Measurements from ENCODE around the gene CLTA.

Gene CLTA, protein sequence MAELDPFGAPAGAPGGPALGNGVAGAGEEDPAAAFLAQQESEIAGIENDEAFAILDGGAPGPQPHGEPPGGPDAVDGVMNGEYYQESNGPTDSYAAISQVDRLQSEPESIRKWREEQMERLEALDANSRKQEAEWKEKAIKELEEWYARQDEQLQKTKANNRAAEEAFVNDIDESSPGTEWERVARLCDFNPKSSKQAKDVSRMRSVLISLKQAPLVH

DNA sequence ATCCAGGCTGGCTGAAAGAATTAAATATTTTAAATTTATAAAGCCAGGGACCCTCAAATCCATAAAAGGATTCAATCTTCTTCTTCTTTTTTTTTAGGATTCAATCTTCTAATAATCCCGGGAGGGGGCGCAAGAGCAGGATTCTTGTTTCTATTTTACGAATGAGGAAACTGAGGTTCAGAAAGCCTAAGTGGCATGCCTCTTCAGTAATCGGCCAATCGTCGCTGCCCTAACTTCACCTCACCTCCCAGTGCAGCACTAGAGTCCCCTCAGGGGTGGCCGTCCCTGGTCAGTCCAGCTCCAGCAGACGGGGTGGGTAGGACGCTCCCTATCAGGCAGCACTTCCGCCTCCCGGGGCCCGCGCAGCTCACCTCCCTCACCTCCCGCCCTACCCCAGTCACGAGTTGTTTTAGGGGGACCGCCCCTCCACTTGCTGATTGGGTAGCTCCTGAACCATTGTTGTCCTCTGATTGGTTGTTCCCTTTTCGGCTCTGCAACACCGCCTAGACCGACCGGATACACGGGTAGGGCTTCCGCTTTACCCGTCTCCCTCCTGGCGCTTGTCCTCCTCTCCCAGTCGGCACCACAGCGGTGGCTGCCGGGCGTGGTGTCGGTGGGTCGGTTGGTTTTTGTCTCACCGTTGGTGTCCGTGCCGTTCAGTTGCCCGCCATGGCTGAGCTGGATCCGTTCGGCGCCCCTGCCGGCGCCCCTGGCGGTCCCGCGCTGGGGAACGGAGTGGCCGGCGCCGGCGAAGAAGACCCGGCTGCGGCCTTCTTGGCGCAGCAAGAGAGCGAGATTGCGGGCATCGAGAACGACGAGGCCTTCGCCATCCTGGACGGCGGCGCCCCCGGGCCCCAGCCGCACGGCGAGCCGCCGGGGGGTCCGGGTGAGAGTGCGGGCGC lies at the start of gene CLTA:
Gene CLTA (plus strand): TSS at position 534 of the 902 bp plus-strand sequence. CDS start 136 bp downstream, at position 670.
- DNase-seq (ENCODE audit: low read depth in 2 of 2), result peak; percentile 84 to 92

- no peak for DNase-seq (ENCODE audit: low read depth in 2 of 2)
These were observed 49.4 kb upstream of the CLTA start for GRCh38 chr9:36141288-36141687.

DNA sequence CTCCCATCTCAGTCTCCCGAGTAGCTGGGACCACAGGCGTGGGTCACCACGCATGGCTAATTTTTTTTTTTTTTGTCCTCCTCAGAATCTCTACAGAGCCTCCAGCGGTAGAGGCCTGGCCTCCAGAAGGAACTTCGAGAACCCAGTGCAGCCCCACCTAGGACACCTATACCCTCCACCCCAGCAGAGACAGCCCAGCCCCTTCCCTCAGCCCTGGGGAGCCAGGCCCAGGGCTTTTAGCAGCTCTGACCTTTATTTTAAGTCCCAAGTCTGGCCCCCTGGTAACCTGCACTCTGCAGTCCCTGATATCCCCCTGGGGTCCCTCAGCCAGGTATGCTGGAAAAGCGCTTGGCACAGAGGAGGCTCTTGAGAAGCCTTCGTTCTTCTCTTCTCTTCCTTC lies 49.0 kb upstream of the CLTA start:
- DNase-seq (ENCODE audit: low read depth in 2 of 2), result no peak

GRCh38 chr9:36142510-36143244 lies 48.0 kb upstream of the CLTA start:
- DNase-seq (ENCODE audit: low read depth in 2 of 2), result no peak

GRCh38 chr9:36143245-36143641 lies 47.5 kb upstream of the CLTA start:
- DNase-seq (ENCODE audit: low read depth in 2 of 2), result no peak

GRCh38 chr9:36144309-36145232 lies 46.1 kb upstream of the CLTA start:
- no peak for DNase-seq (ENCODE audit: low read depth in 2 of 2)

- DNase-seq (ENCODE audit: low read depth in 2 of 2), result no peak
These were observed 44.8 kb upstream of the CLTA start for GRCh38 chr9:36145970-36146369.

- no peak for DNase-seq (ENCODE audit: low read depth in 2 of 2)
These were observed 44.1 kb upstream of the CLTA start for GRCh38 chr9:36146651-36147050.

- DNase-seq (ENCODE audit: low read depth in 2 of 2), result no peak
These were observed 43.1 kb upstream of the CLTA start for GRCh38 chr9:36147441-36148175.

DNA sequence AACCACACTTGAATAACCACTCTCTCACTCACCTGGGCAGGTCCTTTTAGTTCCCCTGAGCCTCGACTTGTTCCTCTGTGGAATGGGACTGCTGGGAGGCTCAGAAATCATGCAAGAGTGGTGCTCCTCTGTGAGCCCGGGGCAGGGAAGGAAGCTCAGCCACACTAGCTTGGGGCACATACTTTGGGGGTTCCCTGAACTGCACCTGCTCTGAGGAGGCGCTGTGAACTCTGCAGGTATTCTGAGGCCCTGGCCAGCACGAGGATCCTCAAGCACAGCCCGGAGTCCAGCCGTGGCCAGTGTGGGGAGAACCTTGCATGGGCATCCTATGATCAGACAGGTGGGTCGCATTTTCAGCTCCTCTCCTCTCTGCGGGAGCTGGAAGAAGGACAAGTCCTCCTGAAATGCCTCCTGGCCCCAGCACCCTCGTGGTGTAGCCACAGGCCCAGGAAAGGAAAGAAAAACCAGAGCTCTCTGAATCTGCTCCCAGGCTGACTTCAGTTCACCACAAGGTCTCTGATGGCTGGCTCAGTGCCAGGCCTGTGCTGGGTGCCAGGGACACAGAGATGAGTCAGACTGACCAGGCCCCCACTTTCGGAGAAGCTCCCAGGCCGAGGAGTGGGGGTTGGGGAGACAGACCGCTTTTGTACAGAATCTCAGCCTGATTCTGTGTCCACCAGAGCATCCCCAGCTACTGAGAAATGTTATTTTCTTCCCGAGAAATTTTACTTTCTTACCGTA lies 42.2 kb upstream of the CLTA start:
- peak; percentile 57 to 60 for DNase-seq (ENCODE audit: low read depth in 2 of 2)

- no peak for DNase-seq (ENCODE audit: low read depth in 2 of 2)
These were observed 41.5 kb upstream of the CLTA start for GRCh38 chr9:36149197-36149596.

DNA sequence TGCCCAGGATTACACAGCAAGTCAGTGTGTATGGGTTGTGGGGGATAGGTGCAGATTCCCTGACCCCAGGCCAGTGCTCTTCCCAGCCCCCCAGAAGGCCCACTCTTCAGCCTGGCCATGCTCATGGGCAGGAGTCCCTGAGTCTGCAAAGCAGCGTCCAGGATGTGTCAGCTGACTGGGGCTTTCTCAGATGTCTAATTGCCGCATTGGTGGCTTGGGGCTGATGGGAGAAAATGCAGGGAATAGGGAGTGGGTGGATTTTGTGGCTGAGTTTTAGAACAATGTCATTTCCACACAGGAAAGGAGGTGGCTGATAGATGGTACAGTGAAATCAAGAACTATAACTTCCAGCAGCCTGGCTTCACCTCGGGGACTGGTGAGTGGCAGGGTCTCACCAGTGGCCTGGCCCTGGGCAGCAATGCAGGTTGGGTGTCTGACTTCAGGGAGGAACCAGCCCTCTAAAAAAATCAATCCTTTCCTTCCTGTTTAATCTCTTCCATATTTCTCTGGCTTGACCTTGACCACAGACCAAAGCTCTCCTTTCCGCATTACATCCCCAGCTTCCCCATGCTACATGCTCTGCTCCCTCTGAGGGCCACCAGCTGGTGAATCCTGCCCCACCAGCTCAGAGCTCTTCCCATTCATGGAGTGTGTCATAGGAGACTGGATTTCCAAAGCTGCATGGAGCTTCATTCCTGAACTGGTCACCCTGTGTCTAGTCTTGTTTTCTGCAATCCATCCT lies 40.0 kb upstream of the CLTA start:
- no peak for DNase-seq (ENCODE audit: low read depth in 2 of 2)

DNA sequence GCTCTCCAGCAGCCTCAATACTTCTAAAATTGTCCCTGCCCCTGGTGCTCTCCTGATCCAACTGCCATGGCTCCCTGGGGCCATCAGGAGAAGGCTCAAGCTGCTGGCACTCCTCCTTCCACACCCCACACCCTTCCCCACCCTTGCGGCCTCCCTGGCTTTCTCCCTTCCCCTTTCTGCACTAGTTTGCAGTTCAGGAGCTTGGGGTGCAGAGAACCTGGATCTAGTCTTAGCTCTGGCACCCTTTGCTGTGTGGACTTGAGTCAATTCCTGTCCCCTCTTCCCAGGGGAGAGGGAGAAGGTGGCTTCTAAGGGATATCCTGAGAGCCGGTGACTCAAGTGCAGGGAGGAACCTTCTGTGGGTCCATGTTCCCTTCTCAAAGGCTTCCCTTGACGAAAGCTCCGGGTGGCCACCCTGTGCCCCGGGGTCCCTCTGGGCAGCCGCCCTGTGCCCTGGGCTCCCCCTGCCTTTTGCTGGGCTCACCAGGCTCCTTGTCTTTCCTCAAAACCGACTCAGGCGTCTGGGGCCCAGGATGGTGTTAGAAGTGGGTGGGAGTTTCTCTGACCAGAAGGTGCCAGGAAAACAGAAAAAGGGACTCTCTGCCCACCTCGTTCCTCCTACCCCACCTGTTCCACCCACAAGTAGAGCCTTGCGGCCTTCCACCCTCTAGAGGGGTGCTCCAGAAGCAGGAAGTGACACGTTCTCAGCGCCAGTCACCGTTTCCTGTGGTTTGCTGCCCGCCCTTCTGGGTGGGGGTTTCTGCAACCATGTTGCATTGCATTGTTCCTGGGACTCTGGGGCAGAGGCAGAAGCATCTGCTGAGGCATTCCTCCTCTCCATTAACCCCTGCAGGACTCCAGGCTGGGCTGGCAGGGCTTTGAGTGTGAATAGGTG lies 39.2 kb upstream of the CLTA start:
- DNase-seq (ENCODE audit: low read depth in 2 of 2), result peak; percentile 82 to 89

DNA sequence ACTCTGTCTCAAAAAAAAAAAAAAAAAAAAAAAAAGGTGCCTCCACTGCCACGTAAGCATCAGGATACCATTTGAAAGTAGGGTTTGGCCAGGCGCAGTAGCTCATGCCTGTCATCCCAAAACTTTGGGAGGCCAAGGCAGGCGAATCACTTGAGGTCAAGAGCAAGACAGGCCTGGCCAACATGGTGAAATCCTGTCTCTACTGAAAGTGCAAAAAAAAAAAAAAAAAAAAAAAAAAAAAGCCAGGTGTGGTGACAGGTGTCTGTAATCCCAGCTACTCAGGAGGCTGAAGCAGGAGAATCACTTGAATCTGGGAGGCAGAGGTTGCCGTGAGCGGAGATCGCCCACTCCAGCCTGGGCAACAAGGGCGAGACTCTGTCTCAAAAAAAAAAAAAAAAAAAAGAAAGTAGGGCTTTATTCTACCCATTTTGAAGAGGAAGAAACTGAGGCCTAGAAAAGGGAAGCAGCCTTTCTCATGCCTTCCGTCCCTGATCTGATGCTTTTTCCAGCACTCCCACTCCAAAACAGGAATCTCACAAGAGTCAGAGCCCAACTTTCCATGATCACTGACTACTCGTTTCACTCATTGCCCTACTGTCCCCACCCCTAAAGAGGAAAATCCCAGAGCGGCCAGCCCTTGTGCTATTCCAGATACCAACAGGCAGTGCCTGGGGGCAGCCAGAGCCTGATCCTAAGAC lies 37.8 kb upstream of the CLTA start:
- DNase-seq (ENCODE audit: low read depth in 2 of 2), result no peak

- DNase-seq (ENCODE audit: low read depth in 2 of 2), result no peak
These were observed 37.0 kb upstream of the CLTA start for GRCh38 chr9:36153746-36154145.

- DNase-seq (ENCODE audit: low read depth in 2 of 2), result no peak
These were observed 36.3 kb upstream of the CLTA start for GRCh38 chr9:36154331-36154952.

DNA sequence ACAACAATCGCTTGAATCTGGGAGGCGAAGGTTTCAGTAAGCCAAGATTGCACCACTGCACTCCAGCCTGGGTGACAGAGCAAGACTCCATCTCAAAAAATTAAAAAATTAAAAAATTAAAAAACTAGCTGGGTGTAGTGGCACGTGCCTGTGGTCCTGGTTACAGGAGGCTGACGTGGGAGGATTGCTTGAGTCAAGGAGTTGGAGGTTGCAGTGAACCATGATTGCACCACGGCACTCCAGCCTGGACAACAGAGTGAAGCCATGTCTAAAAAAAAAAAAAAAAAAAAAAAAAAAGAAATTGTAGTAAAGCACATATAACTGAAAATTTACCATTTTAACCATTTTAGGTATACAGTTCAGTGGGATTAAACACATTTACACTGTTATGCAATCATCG lies 34.6 kb upstream of the CLTA start:
- DNase-seq (ENCODE audit: low read depth in 2 of 2), result no peak
